WTC11 (cell line): Measurements from ENCODE around the gene NDUFS4.

Experiments used
- ATF3 ChIP-seq: sonication (generic); formaldehyde crosslinking; conservative IDR thresholded peaks from 2 replicates; pipeline ENCODE4 v1.8.1; 2022; ENCODE audit warnings: mild to moderate bottlenecking, missing genetic modification reagents
- CBFB ChIP-seq: sonication (generic); formaldehyde crosslinking; IDR thresholded peaks from 2 replicates; pipeline ENCODE4 v1.8.1; 2022; ENCODE audit warnings: mild to moderate bottlenecking, low read depth, missing genetic modification reagents
- CTCF ChIP-seq: fragments of 200-600 bp; IDR thresholded peaks from 2 replicates; pipeline ENCODE4 v1.8.0; 2022; ENCODE audit warnings: antibody characterized with exemption
- E2F4 ChIP-seq: sonication (generic); formaldehyde crosslinking; IDR thresholded peaks from 2 replicates; pipeline ENCODE4 v1.8.1; 2022; ENCODE audit warnings: low read depth, mild to moderate bottlenecking, moderate library complexity, missing genetic modification reagents, borderline replicate concordance
- ETV6 ChIP-seq: sonication (generic); formaldehyde crosslinking; IDR thresholded peaks from 2 replicates; pipeline ENCODE4 v1.8.1; 2022; ENCODE audit warnings: mild to moderate bottlenecking, missing genetic modification reagents
- IRF2 ChIP-seq: sonication (generic); formaldehyde crosslinking; IDR thresholded peaks from 2 replicates; pipeline ENCODE4 v1.8.0; 2022; ENCODE audit warnings: low read depth, missing genetic modification reagents, borderline replicate concordance
- KAT7 ChIP-seq: sonication (generic); formaldehyde crosslinking; IDR thresholded peaks from 2 replicates; pipeline ENCODE4 v1.8.1; 2023; ENCODE audit warnings: missing genetic modification reagents, mild to moderate bottlenecking, borderline replicate concordance
- USF2 ChIP-seq: sonication (generic); formaldehyde crosslinking; IDR thresholded peaks from 2 replicates; pipeline ENCODE4 v1.8.1; 2023; ENCODE audit warnings: mild to moderate bottlenecking, missing genetic modification reagents, moderate library complexity
- ZNF121 ChIP-seq: sonication (generic); formaldehyde crosslinking; IDR thresholded peaks from 2 replicates; pipeline ENCODE4 v1.8.0; 2023; ENCODE audit warnings: missing genetic modification reagents
- ZNF138 ChIP-seq: sonication (generic); formaldehyde crosslinking; conservative IDR thresholded peaks from 2 replicates; pipeline ENCODE4 v1.8.1; 2022; ENCODE audit warnings: mild to moderate bottlenecking, moderate library complexity, missing genetic modification reagents
- ZNF425 ChIP-seq: fragments of 250-450 bp; sonication (Bioruptor Pico); conservative IDR thresholded peaks from 2 replicates; pipeline ENCODE4 v1.9.0; 2021; ENCODE audit warnings: mild to moderate bottlenecking

DNA sequence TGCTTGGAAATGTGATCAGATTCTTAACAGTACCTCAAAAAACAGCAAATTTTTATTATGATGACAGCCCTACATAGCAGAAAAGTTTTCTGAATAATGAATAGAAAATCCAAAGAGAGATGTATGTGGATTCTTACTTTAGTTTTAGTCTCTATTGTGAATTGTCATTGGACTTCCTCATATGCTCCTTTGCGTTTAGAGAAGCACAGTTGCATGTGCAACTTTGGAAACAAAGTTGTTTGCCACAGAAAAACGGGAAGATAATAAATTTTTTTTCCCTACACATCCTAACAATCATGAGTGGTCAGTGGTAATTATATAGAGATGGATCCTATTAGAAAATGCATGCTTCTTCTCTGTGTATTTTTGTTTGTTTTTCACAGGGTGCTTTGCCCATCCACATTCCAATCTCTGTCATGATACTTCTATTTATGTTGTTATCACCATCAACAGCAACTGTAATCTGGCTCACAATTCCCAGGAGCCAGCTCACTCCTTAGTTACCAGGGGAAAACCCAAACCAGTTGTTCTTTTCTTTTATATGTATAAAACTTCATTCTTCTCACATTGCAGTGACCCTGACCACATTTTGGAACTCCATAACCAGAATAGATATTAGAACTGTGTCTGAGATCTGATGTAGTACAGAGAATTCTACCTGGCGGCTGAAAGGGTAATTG lies 118.7 kb downstream of the NDUFS4 start:
- TF ChIP-seq USF2 (CRISPR knock-in tag) (no peak), CBFB (no peak), CTCF (no peak), E2F4 (CRISPR knock-in tag) (no peak), ZNF121 (CRISPR knock-in tag) (no peak), ATF3 (no peak), ETV6 (CRISPR knock-in tag) (no peak), IRF2 (CRISPR knock-in tag) (no peak), ZNF138 (CRISPR knock-in tag) (no peak), KAT7 (CRISPR knock-in tag) (no peak), ZNF425 (CRISPR knock-in tag) (no peak)
